ENCODE data around the gene RAD51B.
"Not testable (repeated sequence)": the region's sequence is repeated elsewhere in the genome, so short reads cannot be mapped to it uniquely, and the experiment has no call there.

Gene RAD51B

DNA sequence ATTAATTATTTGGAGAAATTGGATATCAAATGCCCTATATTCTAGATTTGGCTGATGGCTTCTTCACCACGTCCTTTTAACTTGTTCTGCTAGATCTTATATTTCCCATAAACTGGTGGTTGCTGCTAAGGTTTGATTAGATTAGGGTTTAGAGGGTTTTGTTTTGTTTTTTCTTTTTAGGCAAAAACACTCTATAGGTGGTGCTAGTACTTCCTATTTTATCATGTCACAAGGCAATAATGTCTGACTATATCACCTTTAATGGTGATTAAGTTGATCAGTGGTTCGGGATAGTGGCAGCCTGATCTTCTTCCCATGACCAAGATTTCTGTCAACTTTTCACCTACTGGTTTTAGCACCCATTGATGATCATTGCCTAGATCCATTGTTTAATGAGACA, 455.1 kb downstream of the RAD51B start:
- no peak for DNase-seq (ENCODE audit: low read depth)

DNA sequence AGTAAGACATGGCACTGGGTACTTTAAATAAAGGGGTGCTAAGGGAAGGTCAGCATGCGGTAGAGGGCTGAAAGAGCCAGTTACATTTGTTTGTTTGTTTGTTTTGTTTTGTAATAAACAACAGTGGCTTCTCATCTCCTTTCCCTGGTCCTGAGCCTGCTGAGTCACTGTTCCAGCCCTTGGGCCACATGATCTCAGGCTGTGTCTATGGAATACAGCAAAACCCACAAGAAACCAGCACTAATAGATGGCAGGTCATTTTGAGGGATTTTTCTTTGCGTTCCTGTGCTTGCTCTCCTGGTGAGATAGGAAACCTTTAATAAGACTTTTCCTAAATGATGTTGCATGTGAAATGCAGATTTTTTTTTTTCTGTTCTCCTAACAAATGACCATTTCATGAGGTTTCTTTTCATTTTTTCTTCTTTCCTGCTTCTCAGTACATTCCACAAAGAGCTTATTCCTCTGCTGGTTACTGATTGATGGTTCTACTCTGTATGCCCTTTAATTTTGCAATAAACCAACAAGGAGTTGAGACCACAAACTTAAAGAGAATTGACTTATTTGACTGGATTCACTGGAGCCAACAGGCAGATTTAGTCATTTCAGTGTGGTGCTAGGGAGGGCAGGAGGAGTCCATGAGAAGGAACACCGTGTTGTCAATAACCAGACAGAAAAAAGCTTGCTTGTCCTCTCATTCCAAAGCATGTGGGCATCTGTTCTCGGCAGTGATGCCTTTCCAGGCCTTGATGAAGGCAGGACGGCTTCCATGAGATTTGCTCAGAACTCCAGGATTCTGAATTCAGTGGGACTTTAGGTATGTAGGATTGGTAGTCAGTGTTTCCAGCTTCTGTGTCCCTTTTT, 459.2 kb downstream of the RAD51B start:
- peak; percentile 98 for DNase-seq (ENCODE audit: low read depth)

- no peak for DNase-seq (ENCODE audit: low read depth)
Measured at GRCh38 chr14:68279437-68279720, 459.8 kb downstream of the RAD51B start.

- no peak for DNase-seq (ENCODE audit: low read depth)
Measured at GRCh38 chr14:68279777-68280233, 460.2 kb downstream of the RAD51B start.

GRCh38 chr14:68281497-68281896, 461.9 kb downstream of the RAD51B start:
- no peak for DNase-seq (ENCODE audit: low read depth)

DNA sequence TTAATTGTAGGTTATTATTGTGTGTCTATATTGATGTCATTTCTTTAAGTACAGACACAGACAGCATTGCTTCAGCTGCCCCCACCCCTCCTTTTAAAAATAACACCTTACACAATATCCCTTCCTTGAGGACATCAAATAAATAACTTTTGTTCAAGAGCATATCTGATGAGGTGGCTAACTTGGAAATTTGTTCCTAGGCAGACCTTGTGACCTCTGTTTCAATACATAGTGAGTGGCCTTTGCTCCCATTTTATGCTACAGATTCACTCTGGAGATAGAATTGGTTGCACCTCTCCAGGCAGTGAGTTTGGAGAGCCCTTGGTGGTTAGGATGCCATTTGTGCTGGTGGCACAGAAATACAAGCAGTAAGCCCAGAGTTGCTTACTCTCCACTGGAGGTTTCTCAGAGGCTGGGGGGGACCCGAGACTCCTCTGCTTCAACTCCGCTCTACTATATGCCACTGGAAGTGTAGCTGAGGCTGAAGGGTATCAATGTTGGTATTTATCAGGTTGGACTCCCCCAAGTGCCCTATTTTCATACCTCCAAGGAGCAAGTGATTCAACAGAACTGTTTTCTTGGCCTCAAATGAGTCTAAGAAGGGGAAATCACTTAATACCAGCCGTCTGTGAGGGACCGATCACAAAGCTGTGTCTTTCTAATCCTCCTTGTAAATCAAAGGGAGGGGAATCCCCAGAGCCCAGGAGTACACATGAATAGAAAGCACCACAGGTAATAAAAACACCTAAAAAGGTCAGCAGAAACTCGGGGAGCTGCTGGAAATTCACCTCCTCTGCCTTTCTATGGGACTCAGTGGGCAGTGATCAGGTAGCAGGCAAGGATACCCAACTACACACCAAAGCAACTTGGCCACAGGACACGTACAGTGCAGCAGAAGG, 463.1 kb downstream of the RAD51B start:
- no peak for DNase-seq (ENCODE audit: low read depth)

DNA sequence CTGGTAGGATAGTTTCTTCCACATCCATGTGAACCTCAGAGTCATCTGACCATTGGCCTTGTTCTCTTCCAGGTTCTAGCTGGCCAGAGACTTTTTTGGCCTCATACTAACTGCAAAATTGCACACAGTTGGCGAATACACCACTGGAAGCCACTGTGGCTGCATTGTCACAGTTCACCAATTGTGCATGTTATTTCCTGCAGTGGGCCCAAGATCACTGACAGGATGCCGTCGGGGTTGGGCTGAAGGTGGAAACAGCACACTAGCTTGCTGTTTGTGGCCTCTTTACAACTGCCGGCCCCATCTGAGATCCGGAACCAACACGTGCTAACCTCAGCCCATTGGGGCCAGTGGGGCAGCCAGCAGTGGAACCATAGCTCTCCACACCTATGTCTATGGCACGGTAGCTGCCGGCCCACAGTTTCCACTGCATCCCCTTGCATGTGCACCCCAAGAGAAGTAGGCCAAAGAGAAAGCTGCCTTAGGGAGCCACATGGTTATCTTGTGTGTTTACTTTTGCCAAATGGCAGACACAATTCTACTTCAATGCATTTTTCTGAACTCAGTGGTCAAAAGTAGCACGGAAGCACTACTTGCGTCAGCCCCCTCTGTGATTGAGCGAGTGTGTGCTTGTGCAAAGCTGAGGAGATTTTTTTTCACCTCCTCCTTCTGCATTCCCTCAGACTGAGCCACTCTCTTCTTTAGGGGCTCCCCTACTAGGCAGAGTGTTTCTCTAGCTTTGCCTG, 464.0 kb downstream of the RAD51B start:
- peak; percentile 43 for DNase-seq (ENCODE audit: low read depth)

GRCh38 chr14:68284333-68284732, 464.8 kb downstream of the RAD51B start:
- peak; percentile 53 for DNase-seq (ENCODE audit: low read depth)

- no peak for DNase-seq (ENCODE audit: low read depth)
Measured at GRCh38 chr14:68284834-68285233, 465.3 kb downstream of the RAD51B start.

GRCh38 chr14:68285421-68286179, 466.0 kb downstream of the RAD51B start:
- DNase-seq (ENCODE audit: low read depth), result peak; percentile 74

- DNase-seq (ENCODE audit: low read depth), result peak; percentile 18
Measured at GRCh38 chr14:68286667-68287066, 467.1 kb downstream of the RAD51B start.

DNA sequence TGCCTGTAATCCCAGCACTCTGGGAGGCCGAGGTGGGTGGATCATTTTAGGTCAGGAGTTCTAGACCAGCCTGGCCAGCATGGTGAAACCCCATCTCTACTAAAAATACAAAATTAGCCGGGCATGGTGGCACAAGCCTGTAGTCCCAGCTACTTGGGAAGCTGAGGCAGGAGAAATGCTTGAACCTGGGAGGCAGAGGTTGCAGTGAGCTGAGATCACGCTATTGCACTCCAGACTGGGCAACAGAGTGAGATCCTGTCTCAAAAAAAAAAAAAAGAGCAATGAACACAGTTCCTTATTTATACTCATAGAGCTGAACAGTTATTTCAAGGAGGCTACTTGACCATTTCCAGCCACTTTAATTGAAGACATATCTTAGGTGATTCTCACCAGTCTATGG, 469.9 kb downstream of the RAD51B start:
- not testable (repeated sequence) for DNase-seq (ENCODE audit: low read depth)

DNA sequence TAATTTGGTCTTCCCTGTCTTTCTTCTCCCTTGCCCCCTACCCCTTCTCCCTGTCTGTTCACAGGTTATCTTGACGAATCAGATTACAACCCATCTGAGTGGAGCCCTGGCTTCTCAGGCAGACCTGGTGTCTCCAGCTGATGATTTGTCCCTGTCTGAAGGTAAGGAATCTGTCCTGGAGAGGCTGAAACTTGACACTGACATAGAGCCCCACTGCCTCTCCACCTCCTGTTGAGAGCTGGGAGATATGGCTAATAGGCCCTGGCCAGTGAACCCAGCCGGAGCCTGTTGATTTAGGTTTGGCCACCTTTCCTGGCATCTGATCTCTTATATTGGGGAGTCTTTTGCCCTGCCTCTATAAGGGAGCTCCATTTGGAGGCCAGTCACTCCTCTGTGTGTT, 472.2 kb downstream of the RAD51B start:
- DNase-seq (ENCODE audit: low read depth), result no peak

DNA sequence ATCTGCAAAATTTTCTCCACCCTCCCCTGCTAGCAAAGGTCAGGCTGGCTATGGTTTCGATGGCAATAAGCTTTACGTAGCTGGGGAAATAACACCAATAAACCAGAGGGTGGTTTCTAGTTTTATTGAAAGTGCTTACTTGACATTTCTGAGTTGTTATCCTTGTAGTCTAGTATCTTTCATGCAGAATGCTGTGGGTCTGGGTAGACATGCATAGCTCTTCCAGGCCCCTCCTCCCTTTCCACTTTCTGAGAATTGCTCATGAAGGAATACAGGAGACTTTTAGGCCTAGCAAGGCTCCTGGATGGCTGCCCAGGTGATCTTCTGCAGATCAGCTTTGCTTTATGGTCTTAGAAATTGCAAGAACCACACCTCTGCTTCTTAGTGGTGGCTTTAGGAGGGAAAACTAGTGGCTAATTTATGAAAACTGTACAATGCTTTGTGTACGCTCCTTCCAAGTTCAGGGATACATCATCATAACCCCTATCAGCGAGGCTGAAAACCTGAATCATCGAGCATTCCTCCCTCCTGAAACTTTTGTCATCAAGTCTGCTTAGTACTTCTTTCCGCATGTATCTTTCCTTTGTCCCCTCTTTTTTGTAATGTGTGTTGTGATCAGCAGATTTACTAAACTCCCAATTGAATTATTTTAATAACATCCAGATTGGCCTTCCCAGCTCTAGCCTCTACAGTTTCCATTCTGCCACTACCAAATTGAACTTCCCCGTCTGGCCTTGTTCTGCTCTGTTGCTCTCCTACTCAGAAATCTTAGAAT, 473.0 kb downstream of the RAD51B start:
- DNase-seq (ENCODE audit: low read depth), result peak; percentile 63

DNA sequence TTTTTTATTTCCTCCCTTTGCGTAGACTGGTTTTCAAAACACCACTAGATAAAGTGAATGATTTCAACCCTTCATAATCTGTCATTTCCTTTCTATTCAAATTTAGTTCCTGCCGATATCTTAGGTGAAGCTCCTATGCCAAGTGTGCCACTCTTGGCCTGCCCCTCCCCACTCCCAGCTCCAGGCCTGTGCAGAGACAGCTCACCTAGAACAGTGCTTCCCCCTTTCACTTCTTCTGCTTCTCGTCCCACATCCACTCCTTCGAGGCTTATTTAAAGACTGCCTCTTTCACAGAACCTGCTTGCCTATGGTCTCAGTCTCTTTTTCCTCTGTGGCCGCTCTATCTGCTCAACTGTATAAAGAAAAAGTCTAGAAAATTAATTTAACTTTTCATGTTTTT, 473.8 kb downstream of the RAD51B start:
- DNase-seq (ENCODE audit: low read depth), result no peak

GRCh38 chr14:68295316-68295816, 475.8 kb downstream of the RAD51B start:
- DNase-seq (ENCODE audit: low read depth), result peak; percentile 48

- peak; percentile 31 for DNase-seq (ENCODE audit: low read depth)
Measured at GRCh38 chr14:68297039-68297438, 477.5 kb downstream of the RAD51B start.

DNA sequence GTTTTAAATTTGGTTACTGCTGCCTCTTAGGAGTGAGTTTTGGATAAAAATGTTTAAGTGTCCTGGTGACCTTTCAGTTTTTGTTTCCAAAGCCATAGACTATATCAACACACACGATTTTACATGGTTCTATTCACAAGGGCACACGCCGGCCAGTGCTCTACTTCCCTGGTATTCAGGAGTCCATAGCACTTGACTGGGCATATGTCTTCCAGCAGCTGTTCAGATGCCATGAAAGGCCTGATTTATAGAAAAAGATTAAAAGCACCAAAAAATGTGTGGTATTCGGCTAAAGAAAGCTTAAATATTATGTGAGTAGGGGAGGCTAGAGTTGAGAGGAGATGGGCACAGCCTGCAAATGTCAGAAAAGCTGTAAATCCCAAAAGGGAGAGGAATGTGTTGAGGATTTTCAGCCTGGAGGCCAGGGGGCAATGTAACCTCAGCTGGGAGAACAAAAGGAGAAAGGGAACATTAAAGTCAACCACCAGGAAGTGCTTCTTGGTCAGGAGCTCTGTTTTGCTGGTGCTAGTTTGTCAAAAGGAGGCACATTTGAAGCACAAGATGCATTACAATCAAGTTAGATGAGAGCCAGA, 478.4 kb downstream of the RAD51B start:
- DNase-seq (ENCODE audit: low read depth), result peak; percentile 69

GRCh38 chr14:68300608-68301007, 481.0 kb downstream of the RAD51B start:
- no peak for DNase-seq (ENCODE audit: low read depth)

GRCh38 chr14:68301219-68301618, 481.6 kb downstream of the RAD51B start:
- no peak for DNase-seq (ENCODE audit: low read depth)

All from amniotic epithelial cell (primary cell).